Endodermal cell (in vitro differentiated cells): ENCODE data around the gene PRDM5. TPM values are rescaled to one million over a fixed set of nuclear protein-coding genes. Genes with fewer than 3 reads are reported as not detected.

ENCODE experiments used
- DNase-seq: peaks from one replicate; pipeline ENCODE4 v3.0.0-alpha.2; 2017
- H3K27ac ChIP-seq: 2 replicates; pipeline ENCODE4 v1.5.1; 2013; ENCODE audit warnings: mild to moderate bottlenecking, low read depth, low read length, moderate library complexity
- H3K27me3 ChIP-seq: 2 replicates; pipeline ENCODE4 v1.6.1; 2013; ENCODE audit warnings: mild to moderate bottlenecking, low read length, moderate library complexity; ENCODE audit not compliant: insufficient read depth, control insufficient read depth, poor library complexity, severe bottlenecking
- H3K36me3 ChIP-seq: 2 replicates; pipeline ENCODE4 v1.7.0; 2013; ENCODE audit warnings: mild to moderate bottlenecking, low read length, moderate library complexity; ENCODE audit not compliant: control insufficient read depth, insufficient read depth
- H3K4me1 ChIP-seq: one replicate; pipeline ENCODE4 v1.7.0; 2013; ENCODE audit warnings: low read length; ENCODE audit not compliant: control insufficient read depth, insufficient read depth
- H3K4me3 ChIP-seq: 2 replicates; pipeline ENCODE4 v1.5.1; 2013; ENCODE audit warnings: mild to moderate bottlenecking, low read length, moderate library complexity
- H3K9ac ChIP-seq: 2 replicates; pipeline ENCODE4 v1.6.1; 2013; ENCODE audit warnings: mild to moderate bottlenecking, low read length, moderate library complexity; ENCODE audit not compliant: poor library complexity, severe bottlenecking; ENCODE audit errors: extremely low read depth
- H3K9me3 ChIP-seq: 2 replicates; pipeline ENCODE4 v1.6.1; 2013; ENCODE audit warnings: mild to moderate bottlenecking, low read length, moderate library complexity; ENCODE audit not compliant: control insufficient read depth
- H3K27ac Mint-ChIP-seq: 2 replicates; pipeline ENCODE4 v1.8.0; 2020; ENCODE audit warnings: mixed read lengths
- H3K27me3 Mint-ChIP-seq: 2 replicates; pipeline ENCODE4 v1.8.0; 2021; ENCODE audit warnings: mild to moderate bottlenecking, mixed read lengths; ENCODE audit not compliant: insufficient read depth
- H3K36me3 Mint-ChIP-seq: 2 replicates; pipeline ENCODE4 v1.8.0; 2020; ENCODE audit warnings: low read depth, mixed read lengths
- H3K4me1 Mint-ChIP-seq: 2 replicates; pipeline ENCODE4 v1.8.0; 2020; ENCODE audit warnings: mixed read lengths
- H3K4me3 Mint-ChIP-seq: 2 replicates; pipeline ENCODE4 v1.8.0; 2020; ENCODE audit warnings: mild to moderate bottlenecking, moderate library complexity, mixed read lengths
- H3K9me3 Mint-ChIP-seq: 2 replicates; pipeline ENCODE4 v1.8.0; 2020; ENCODE audit warnings: mild to moderate bottlenecking, mixed read lengths
- CTCF ChIP-seq: fragments of 200-600 bp; sonication (generic); conservative IDR thresholded peaks from 2 replicates; pipeline ENCODE4 v1.5.0; 2021; ENCODE audit warnings: antibody characterized with exemption, mild to moderate bottlenecking
- WGBS, 2 experiments: methylation state at CpG; one replicate each; pipeline versions ENCODE4 v1.1.5 to v1.1.7; 2013; ENCODE audit warnings: missing lambda C conversion rate in 2 of 2, mixed read lengths in 1 of 2; ENCODE audit not compliant: insufficient coverage in 1 of 2, insufficient read length in 1 of 2; 5-methylcytosine and 5-hydroxymethylcytosine counted together
- total RNA-seq, 2 donors: library from RNA; stranded (reverse); fragmentation: NEBNext Ultra II Directional in 1 of 2; extraction: Animal tissue kit (Norgen Biotek cat#: 25700) in 1 of 2; gene quantifications; 2 replicates in 1 of 2; 3 replicates in 1 of 2; pipeline ENCODE4 v1.2.1, GENCODE V29; 2021

Gene PRDM5
- total RNA-seq, 2 donors from 2014 or later: 18.3 to 19.1 TPM

GRCh38 chr4:120821977-120822376 lies 100.5 kb downstream of the PRDM5 start:
- H3K27ac Mint-ChIP-seq: no peak overlapping the region

GRCh38 chr4:120821029-120821428 lies 101.5 kb downstream of the PRDM5 start:
- Histone ChIP-seq H3K4me1 (no peaks in the 10 kb centered on the region), H3K27me3 (no peaks in the 10 kb centered on the region), H3K4me3 (no peak overlapping the region), H3K36me3 (no peaks in the 10 kb centered on the region), H3K9ac (no peak overlapping the region), H3K27ac (no peak overlapping the region), H3K9me3 (no peaks in the 10 kb centered on the region)
- H3K27me3 Mint-ChIP-seq: no peaks in the 10 kb centered on the region
- TF ChIP-seq CTCF: no peak
- no peaks in the 10 kb centered on the region for H3K9me3 Mint-ChIP-seq
- WGBS, 2 experiments: 84 to 92% methylated on average over 2 to 3 of the region's 3 CpGs
- H3K4me1 Mint-ChIP-seq: peaks cover 7% of the 10 kb centered on the region
- no peak overlapping the region for H3K4me3 Mint-ChIP-seq
- H3K36me3 Mint-ChIP-seq: no peaks in the 10 kb centered on the region
- no peak overlapping the region for H3K27ac Mint-ChIP-seq
- DNase-seq: no peak

More at GRCh38 chr4:120821977-120822376, 100.5 kb downstream of the PRDM5 start:
- H3K27me3 Mint-ChIP-seq: no peaks in the 10 kb centered on the region
- WGBS, 2 experiments: 92% methylated on average over 3 of the region's 3 CpGs; no CpG with 5 or more reads in 1 of the 2 experiments
- H3K9me3 Mint-ChIP-seq: no peaks in the 10 kb centered on the region
- peak overlapping the region; percentile 30 for H3K27ac ChIP-seq
- H3K36me3 ChIP-seq: no peaks in the 10 kb centered on the region
- no peaks in the 10 kb centered on the region for H3K36me3 Mint-ChIP-seq
- no peaks in the 10 kb centered on the region for H3K4me1 ChIP-seq
- H3K4me1 Mint-ChIP-seq: peaks cover 7% of the 10 kb centered on the region
- H3K9ac ChIP-seq: no peak overlapping the region
- no peak for DNase-seq
- no peak overlapping the region for H3K4me3 Mint-ChIP-seq
- no peaks in the 10 kb centered on the region for H3K27me3 ChIP-seq
- no peaks in the 10 kb centered on the region for H3K9me3 ChIP-seq
- H3K4me3 ChIP-seq: no peak overlapping the region
- TF ChIP-seq CTCF: no peak

GRCh38 chr4:120819805-120820437 lies 102.6 kb downstream of the PRDM5 start:
- Histone ChIP-seq H3K9me3 (no peaks in the 10 kb centered on the region), H3K9ac (no peak overlapping the region), H3K27ac (no peak overlapping the region), H3K4me1 (no peaks in the 10 kb centered on the region), H3K27me3 (no peaks in the 10 kb centered on the region), H3K36me3 (no peaks in the 10 kb centered on the region), H3K4me3 (no peak overlapping the region)
- no peak for TF ChIP-seq CTCF
- DNase-seq: no peak
- H3K27me3 Mint-ChIP-seq: no peaks in the 10 kb centered on the region
- WGBS, 2 experiments: 89 to 100% methylated on average over 3 to 6 of the region's 6 CpGs
- H3K4me3 Mint-ChIP-seq: no peak overlapping the region
- H3K27ac Mint-ChIP-seq: no peak overlapping the region
- peaks cover 4% of the 10 kb centered on the region for H3K4me1 Mint-ChIP-seq
- no peaks in the 10 kb centered on the region for H3K9me3 Mint-ChIP-seq
- no peaks in the 10 kb centered on the region for H3K36me3 Mint-ChIP-seq
